Keratinocyte (primary cell): ENCODE results near the gene MYORG. TPM values are rescaled to one million over a fixed set of nuclear protein-coding genes. Genes with fewer than 3 reads are reported as not detected.

ENCODE experiments used
- DNase-seq: peaks from one replicate; pipeline ENCODE4 v3.0.0-alpha.2; 2011; ENCODE audit warnings: low read depth, missing footprints, low spot score
- FAIRE-seq: peaks from 2 replicates; lab custom pipeline; 2011; peaks lifted over from hg19 to GRCh38; lab: Jason Lieb, UNC
- H2AFZ ChIP-seq: 2 replicates; pipeline ENCODE4 v1.6.0; 2012; ENCODE audit warnings: low read length, control low read depth, inconsistent platforms; ENCODE audit not compliant: control insufficient read depth
- H3K27ac ChIP-seq: 2 replicates; pipeline ENCODE4 v1.5.1; 2011; ENCODE audit warnings: low read length; ENCODE audit not compliant: control insufficient read depth, insufficient read depth
- H3K27me3 ChIP-seq: 3 replicates; pipeline ENCODE4 v1.6.0; 2011; ENCODE audit warnings: low read length; ENCODE audit not compliant: control insufficient read depth, insufficient read depth; ENCODE audit errors: extremely low read depth
- H3K36me3 ChIP-seq, 2 experiments: 2 replicates in 1 of 2; 3 replicates in 1 of 2; pipeline ENCODE4 v1.5.1; 2011; ENCODE audit warnings: low read length in 2 of 2, mild to moderate bottlenecking in 1 of 2; ENCODE audit not compliant: control insufficient read depth in 2 of 2, insufficient read depth in 2 of 2; ENCODE audit errors: extremely low read depth in 1 of 2
- H3K4me1 ChIP-seq: 3 replicates; pipeline ENCODE4 v1.5.1; 2011; ENCODE audit warnings: low read length; ENCODE audit not compliant: control insufficient read depth, insufficient read depth; ENCODE audit errors: extremely low read depth
- H3K4me2 ChIP-seq: 3 replicates; pipeline ENCODE4 v1.6.0; 2011; ENCODE audit warnings: low read depth, low read length; ENCODE audit not compliant: control insufficient read depth, insufficient read depth; ENCODE audit errors: extremely low read depth
- H3K4me3 ChIP-seq, 3 experiments: fragments of 200-600 bp in 1 of 3; sonication (generic) in 1 of 3; 2 replicates in 2 of 3; 3 replicates in 1 of 3; pipeline ENCODE4 v1.5.1; 2011 to 2016; ENCODE audit warnings: low read length in 3 of 3, mild to moderate bottlenecking in 3 of 3, control low read depth in 2 of 3, inconsistent platforms in 1 of 3, low read depth in 1 of 3, mixed read lengths in 1 of 3, mixed run types in 1 of 3, moderate library complexity in 1 of 3; ENCODE audit not compliant: control insufficient read depth in 2 of 3, insufficient read depth in 2 of 3; ENCODE audit errors: extremely low read depth in 1 of 3
- H3K79me2 ChIP-seq: 2 replicates; pipeline ENCODE4 v1.6.0; 2012; ENCODE audit warnings: low read length; ENCODE audit not compliant: control insufficient read depth, insufficient read depth
- H3K9ac ChIP-seq: 3 replicates; pipeline ENCODE4 v1.6.0; 2011; ENCODE audit warnings: low read length; ENCODE audit not compliant: control insufficient read depth, insufficient read depth; ENCODE audit errors: extremely low read depth
- H3K9me1 ChIP-seq: 3 replicates; pipeline ENCODE4 v1.6.0; 2011; ENCODE audit warnings: low read length; ENCODE audit not compliant: control insufficient read depth, insufficient read depth; ENCODE audit errors: extremely low read depth
- H3K9me3 ChIP-seq: 2 replicates; pipeline ENCODE4 v1.5.1; 2012; ENCODE audit warnings: low read depth, low read length; ENCODE audit not compliant: control insufficient read depth
- H4K20me1 ChIP-seq: 3 replicates; pipeline ENCODE4 v1.6.0; 2011; ENCODE audit warnings: low read length; ENCODE audit not compliant: control insufficient read depth, insufficient read depth; ENCODE audit errors: extremely low read depth
- CTCF ChIP-seq, 3 experiments: IDR thresholded peaks in 1 of 3; conservative IDR thresholded peaks in 1 of 3; optimal IDR thresholded peaks in 1 of 3; 2 replicates in 2 of 3; 3 replicates in 1 of 3; pipeline versions ENCODE3 to v1.5.1; 2011; ENCODE audit warnings: low read length in 3 of 3, mild to moderate bottlenecking in 3 of 3, moderate library complexity in 2 of 3, control low read depth in 1 of 3, inconsistent platforms in 1 of 3; ENCODE audit not compliant: insufficient read depth in 2 of 3; ENCODE audit errors: extremely low read depth in 1 of 3
- EZH2 ChIP-seq: IDR thresholded peaks from one replicate; pipeline ENCODE4 v1.6.1; 2012; ENCODE audit warnings: inconsistent platforms, mild to moderate bottlenecking, low read length, moderate library complexity
- dilution Hi-C: fragments of 300-500 bp; cut with MboI; formaldehyde crosslinking; loops from one replicate; pipeline ENCODE4 v1.7.0; 2020; ENCODE audit warnings: low sequenced_read_pairs; ENCODE audit not compliant: extremely low pct_ligation_motif_present
- polyA plus RNA-seq, 5 experiments: library from polyadenylated mRNA; depleted of rRNA in 3 of 5; stranded (reverse) in 3 of 5; stranded (forward) in 1 of 5; unstranded in 1 of 5; fragments of >200 nt; gene quantifications; 1 replicate in 1 of 5; 2 replicates in 3 of 5; 3 replicates in 1 of 5; pipeline versions ENCODE4 v1.2.1 to v1.2.3, GENCODE V29; 2011 to 2012; ENCODE audit warnings: missing spikeins in 2 of 5, low read depth in 1 of 5, low replicate concordance in 1 of 5

MYORG gene
- polyA plus RNA-seq, 1 donor (not counting 4 experiments of a cell fraction or from before 2014, with no cell fraction given) = 3.1 TPM

GRCh38 chr9:34396276-34397214, 19.8 kb upstream of the MYORG start:
- no peaks in the 10 kb centered on the region for H3K9me1 ChIP-seq
- no peaks in the 10 kb centered on the region for H3K4me1 ChIP-seq
- no peak for TF ChIP-seq EZH2
- TF ChIP-seq CTCF (optimal IDR thresholded peaks at IDR 0.05 in 1 of 3, IDR thresholded peaks at IDR 0.05 in 1 of 3, conservative IDR thresholded peaks at IDR 0.05 in 1 of 3; ENCODE audit: extremely low read depth in 1 of 3, insufficient read depth in 2 of 3, low read length in 3 of 3) = no peak
- H3K4me3 ChIP-seq = no peak overlapping the region
- no peak overlapping the region for H2AFZ ChIP-seq
- dilution Hi-C loops = no loop called here
- peaks cover 6 to 9% of the 10 kb centered on the region in 2 experiments for H3K36me3 ChIP-seq
- no peaks in the 10 kb centered on the region for H4K20me1 ChIP-seq
- DNase-seq (no peak), FAIRE-seq (no peak)
- no peaks in the 10 kb centered on the region for H3K79me2 ChIP-seq
- H3K9ac ChIP-seq = no peak overlapping the region
- H3K9me3 ChIP-seq = no peaks in the 10 kb centered on the region
- H3K27ac ChIP-seq = no peak overlapping the region
- no peaks in the 10 kb centered on the region for H3K27me3 ChIP-seq
- H3K4me2 ChIP-seq = no peak overlapping the region

GRCh38 chr9:34392511-34392910, 15.8 kb upstream of the MYORG start:
- FAIRE-seq (no peak), DNase-seq (no peak)
- no peak overlapping the region for H3K9ac ChIP-seq
- no peak overlapping the region for H2AFZ ChIP-seq
- no peaks in the 10 kb centered on the region for H3K9me1 ChIP-seq
- H3K4me1 ChIP-seq = no peaks in the 10 kb centered on the region
- no peak overlapping the region for H3K4me3 ChIP-seq
- H3K9me3 ChIP-seq = no peaks in the 10 kb centered on the region
- TF ChIP-seq EZH2 (no peak), CTCF (optimal IDR thresholded peaks at IDR 0.05 in 1 of 3, IDR thresholded peaks at IDR 0.05 in 1 of 3, conservative IDR thresholded peaks at IDR 0.05 in 1 of 3; ENCODE audit: extremely low read depth in 1 of 3, insufficient read depth in 2 of 3, low read length in 3 of 3) (no peak)
- H3K4me2 ChIP-seq = no peak overlapping the region
- H3K27ac ChIP-seq = no peak overlapping the region
- H3K27me3 ChIP-seq = no peaks in the 10 kb centered on the region
- peaks cover 0 to 2% of the 10 kb centered on the region in 2 experiments for H3K36me3 ChIP-seq
- H3K79me2 ChIP-seq = no peaks in the 10 kb centered on the region
- no peaks in the 10 kb centered on the region for H4K20me1 ChIP-seq
- dilution Hi-C loops = no loop called here
